NCI-H1417 treated with DMSO at 0.1 percent for 48 hours (cell line): ENCODE measurements around the gene PAIP2.
"Not testable (repeated sequence)": the region's sequence is repeated elsewhere in the genome, so short reads cannot be mapped to it uniquely, and the experiment has no call there.

Source experiments
- DNase-seq: peaks from one replicate; lab custom pipeline; 2025; lab: John Stamatoyannopoulos, UW

PAIP2 gene

DNA sequence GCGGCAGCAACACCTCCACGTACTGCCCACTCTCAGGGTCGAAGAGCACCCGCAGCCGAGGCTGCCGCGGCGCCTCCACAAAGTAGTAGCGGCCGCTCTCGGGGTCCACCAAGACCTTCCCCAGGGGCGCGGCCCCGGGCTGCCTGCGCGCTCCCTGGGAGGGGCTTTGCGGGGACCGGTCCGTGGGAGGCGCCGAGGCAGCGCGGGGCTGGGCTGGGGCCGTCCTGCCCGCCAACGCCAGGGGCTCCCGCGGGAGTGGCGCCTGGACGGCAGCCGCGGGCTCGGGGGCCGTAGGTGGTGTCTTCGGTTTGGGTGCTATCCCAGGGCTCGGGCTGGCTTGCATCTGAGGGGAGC, 50.6 kb downstream of the PAIP2 start:
- DNase-seq, result no peak

DNA sequence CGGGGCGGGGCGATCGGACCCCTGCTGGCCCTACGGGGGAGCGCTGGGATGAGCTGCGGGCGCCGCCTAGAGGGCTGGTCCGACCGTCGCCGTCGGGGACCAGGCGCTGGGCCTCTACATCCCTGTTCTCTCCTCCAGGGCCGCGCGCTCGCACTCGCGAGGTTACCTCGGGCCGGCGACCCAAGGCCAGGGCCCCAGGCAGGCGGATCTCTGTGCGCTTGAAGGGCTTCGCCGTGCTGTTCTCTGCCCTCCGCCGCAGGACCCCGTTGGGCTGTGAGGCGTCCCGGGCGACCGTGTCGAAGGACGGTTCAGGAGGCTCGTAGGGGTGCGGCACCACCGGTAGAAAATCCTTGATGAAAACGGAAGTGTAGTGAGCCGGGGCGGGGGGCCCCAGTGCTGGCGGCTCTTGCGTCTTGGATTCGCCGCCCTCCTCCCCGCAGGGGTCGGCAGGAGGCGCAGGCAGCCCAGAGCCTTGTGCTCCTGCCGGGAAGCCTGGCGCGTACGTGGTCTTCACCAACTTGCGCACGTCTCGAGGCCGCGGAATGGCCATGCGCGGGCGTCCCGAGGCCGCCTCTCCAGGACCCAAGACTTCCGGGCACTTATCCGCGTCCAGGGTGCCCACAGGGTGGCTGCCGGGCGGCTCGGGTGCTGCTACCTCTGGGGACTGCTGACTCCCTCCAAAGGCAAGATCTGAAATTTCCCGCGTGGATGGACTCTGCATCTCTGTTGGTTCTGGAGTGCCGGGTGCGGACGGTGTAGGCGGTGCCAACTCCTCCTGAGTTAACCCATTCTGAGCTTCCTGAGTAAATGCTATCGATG, 51.2 kb downstream of the PAIP2 start:
- no peak for DNase-seq

DNA sequence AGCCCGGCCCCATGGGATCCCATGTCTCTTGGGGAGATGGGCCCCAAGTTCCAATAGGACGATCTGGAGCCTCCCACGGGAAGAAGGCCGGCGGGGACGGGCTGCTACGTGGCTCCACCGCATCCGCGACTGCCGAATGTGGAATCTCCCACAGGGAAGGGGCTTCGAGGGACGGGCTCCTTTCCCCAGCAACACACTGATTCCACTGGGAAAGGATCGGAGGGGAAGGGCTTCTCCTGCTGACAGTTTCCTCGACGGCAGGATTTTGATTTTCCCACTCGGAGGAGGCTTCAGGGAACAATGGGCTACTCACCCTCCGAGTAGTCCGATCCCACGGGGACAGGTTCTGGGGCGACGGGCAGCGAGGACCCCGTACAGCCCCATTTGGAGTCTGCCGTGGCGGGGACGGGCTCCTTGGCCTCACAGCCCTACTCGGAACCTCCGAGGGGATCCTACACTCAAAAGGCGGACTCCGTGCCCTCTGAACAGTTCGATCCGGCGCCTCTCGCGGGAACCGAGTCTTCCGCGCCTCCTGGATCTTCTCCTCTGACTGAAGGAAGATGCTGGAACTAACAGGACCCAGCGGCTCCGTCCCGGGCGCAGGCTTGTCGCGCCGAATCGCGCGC, 52.0 kb downstream of the PAIP2 start:
- no peak for DNase-seq

DNA sequence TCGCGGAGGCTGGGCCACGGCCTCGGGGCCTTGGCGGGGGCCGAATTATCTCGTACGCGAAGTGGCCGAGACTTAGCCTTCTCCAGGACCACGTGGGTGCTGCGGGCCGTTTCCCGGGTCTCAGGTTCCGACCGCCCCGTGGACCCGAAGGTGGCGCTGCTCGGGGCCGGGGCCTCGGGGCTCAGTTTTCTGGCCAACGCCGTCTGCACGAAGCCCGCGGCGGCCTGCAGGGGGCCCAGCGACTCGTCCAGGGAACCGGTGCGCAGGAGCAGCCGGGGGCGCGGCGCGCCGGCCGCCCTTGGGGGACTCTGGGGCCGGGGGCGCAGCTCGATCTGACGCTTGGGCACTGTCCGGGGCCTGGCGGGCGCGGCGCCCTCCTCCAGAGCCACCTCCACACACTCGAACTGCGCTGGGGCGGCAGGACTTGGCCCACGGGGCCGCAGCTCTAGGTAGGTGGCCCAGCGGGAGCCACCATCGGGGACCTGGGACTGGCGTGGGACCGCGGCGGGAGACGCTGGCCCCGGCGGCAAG, 52.5 kb downstream of the PAIP2 start:
- no peak for DNase-seq

DNA sequence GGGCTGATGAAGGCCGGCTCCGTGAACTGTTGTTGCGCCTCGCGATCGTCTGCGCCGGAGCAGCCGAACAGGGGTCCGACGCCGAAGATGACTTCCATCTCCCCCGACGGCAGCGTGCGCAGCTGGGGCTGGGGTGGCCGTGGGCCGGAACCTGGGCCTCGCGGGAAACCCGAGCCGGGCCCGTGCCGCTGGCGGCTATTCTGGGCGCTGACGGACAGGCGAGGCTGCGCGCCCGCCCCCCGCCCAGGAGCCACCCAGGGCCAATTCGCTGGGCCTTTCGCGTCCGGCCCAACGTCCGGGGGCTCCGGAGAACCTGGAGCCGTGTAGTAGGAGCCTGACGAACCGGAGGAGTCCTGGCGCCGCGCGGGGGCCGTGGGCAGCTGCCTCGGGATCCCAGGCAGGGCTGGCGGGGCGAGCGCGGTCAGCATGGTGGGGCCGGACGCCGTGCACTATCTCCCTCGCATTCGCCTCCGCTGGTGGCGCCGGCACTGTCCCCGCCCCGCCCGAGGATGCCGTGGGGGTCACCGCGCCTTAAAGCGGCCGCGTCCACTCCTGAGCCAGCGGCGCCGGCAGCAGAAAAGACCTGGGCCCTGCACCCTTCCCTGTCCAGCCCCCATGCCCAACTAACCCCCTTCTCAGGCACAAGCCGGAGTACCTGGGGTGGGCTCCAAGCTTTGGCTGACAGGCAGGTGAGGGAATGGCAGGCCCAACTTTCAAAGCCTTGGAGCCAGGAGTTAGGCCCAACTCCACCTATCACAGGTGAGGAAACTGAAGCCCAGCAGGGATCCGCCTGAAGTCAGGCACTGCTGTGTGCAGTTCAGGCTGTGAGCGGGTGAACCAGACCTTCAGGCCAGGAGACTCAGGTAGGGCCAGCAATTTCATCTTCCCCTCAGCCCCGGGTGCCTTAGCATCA, 53.3 kb downstream of the PAIP2 start, which contains the start of gene PROB1:
PROB1 (minus strand) TSS at position 451 of the 913 bp plus-strand sequence; CDS start at position 428, 23 bp downstream.
- DNase-seq, result no peak

DNA sequence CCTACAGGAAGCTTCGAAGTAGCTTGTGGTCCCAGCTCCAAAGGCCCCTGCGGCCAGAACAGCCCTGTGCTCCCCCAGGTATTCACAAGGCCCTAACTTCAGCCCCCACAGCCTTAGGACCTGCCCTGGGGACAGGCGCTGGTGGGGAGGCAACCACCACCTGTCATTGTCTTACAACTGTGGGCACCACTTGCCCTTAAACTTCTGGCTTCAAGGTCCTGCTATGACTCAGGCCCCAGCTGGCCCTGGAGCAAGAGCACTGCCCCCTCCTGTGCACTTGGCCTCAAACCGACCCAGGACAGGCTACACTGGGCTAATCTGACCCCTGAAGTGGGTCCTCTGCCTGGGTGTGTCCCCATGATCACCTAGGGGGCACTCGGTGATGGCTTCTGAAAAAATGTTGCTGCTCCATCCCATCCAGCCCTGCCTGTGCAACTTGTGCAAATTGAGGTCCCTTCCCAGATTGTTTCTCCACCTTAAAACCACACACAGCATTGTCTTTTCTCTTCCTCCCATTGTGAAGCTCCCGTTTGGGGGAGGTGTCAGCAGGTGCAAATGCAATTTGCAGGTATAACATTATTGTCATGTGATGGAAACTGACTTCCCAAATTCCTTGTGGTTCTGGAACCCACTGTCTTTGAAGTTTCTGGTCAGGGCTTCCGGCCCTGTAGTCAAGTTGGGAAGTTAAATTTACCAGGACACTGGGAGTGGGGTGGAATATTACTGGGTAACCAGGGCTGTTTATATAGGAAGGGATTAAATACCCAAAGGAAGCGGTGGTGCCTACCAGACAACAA, 54.4 kb downstream of the PAIP2 start:
- DNase-seq, result no peak

DNA sequence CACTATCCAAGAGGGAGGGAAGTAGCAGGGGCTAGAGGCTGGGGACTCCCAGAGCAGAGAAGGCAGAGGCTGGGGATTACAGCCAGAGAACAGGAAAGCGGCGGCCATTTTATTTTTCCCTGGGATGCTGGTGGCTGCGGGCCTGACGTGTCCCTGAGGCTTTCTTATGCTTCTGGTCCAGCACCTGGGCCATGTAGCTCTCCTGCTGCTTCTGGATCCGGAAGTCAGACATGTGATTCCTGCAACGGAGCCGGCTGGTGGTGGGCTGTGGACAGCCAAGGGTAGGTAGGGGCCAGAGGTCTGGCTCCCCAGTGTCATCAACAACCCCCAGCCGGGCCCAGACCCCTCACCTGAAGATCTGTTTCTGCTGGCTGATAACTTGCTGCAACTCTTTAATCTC, 55.0 kb downstream of the PAIP2 start:
- DNase-seq, result no peak

GRCh38 chr5:139397921-139398320, 56.3 kb downstream of the PAIP2 start:
- DNase-seq, result no peak

GRCh38 chr5:139399501-139400121, 58.0 kb downstream of the PAIP2 start:
- DNase-seq, result no peak

DNA sequence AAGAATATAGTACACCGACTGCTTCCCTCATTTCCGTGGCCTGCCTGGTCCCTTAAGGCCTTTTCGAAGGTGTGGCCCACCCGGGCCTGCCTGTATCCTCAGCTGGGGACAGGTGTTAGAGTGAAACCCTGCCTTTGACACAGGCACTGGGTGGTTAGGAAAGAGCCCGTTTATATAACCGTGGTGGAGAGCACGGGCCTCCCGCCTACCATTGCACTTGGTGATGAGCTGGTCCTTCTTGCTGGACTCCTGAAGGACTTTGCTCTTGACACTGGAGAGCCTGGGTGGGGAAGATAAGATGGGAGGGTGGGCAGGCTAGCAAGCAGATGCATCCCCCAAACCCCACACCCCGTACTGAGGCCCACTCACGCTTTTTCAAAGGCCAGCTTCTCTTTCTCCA, 59.9 kb downstream of the PAIP2 start:
- DNase-seq, result no peak

- no peak for DNase-seq
Observed at GRCh38 chr5:139402561-139403158, 61.0 kb downstream of the PAIP2 start.

- DNase-seq, result no peak
Observed at GRCh38 chr5:139403418-139403786, 61.7 kb downstream of the PAIP2 start.

DNA sequence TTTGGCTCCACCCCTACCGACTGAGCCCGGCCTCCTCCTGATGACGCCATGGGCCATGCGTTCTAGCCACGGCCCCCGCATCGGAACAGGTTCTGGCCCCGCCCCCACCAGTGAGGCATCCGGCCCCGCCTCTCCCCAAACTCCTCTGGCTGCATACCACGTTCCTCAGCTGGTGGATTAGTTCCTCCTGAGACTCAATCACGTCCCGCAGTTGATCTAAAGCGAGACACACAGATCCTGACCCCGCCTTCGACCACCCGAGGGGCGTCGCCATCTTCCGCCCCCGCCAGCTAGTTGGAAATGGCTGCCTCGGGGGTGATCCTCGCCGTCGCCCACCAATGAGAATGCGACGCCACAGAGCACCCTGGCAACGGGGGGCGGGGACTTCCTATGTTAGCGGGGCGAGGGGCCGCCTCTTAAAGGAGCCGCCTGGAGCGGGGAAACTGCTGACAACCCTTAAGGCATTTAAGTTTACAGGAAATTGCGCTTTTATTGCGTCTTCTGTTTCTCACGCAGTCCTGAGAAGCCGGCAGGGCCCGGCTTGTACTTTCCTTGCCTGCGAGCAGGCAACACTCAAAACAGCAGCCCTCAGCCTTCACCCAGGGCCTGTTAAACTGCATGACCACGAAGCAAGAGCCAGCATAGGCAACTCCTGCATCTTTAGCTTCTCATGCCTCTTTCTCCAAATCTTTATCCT, 62.3 kb downstream of the PAIP2 start, which contains the start of gene SPATA24:
SPATA24 (minus strand) TSS at position 303 of the 697 bp plus-strand sequence; CDS start at position 274, 29 bp downstream.
- DNase-seq, result peak; percentile 61

DNA sequence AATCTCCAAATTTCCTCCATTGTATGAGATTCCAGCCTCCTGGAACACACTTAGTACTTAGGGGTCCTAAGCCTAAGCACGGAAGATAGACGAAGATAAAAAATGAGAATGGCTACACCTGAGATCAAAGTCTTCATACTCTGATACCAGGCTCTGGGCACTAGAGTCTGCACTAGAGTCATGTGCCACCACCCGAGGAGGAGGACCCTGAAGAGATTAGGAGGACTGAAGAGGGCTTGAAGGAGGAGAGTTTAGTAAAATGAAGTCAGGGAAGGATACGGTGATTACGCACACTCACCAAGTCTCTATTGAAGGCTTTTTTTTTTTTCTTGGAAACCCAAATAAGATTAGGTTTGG, 62.8 kb downstream of the PAIP2 start:
- no peak for DNase-seq

GRCh38 chr5:139406963-139407362, 65.3 kb downstream of the PAIP2 start:
- DNase-seq, result no peak

GRCh38 chr5:139407517-139407916, 65.9 kb downstream of the PAIP2 start:
- DNase-seq, result no peak

DNA sequence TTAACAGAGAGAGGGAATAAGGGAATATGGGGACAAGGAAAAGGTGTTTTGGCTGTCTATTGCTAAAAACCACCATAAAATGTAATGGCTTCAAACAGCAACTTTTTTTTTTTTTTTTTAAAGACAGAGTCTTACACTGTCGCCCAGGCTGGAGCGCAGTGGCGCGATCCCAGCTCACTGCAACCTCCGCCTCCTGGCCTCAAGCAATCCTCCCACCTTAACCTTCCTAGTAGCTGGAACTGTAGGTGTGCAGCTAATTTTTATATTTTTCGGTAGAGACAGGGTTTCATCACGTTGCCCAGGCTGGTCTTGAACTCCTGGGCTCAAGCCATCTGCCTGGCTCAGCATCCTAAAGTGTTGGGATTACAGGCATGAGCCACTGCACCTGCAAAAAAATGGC, 66.5 kb downstream of the PAIP2 start:
- no peak for DNase-seq

GRCh38 chr5:139409116-139409515, 67.5 kb downstream of the PAIP2 start:
- not testable (repeated sequence) for DNase-seq

- no peak for DNase-seq
Observed at GRCh38 chr5:139410121-139410992, 68.7 kb downstream of the PAIP2 start.
